Right renal cortex interstitium (tissue), 3 donors: ENCODE data around the gene YY1AP1. TPM values are rescaled to one million over a fixed set of nuclear protein-coding genes. Genes with fewer than 3 reads are reported as not detected.
"Not testable (repeated sequence)": the region's sequence is repeated elsewhere in the genome, so short reads cannot be mapped to it uniquely, and the experiment has no call there.

Experiments
- DNase-seq, 3 donors: peaks; one replicate each; pipeline ENCODE4 v3.0.0-alpha.2; 2013; ENCODE audit warnings: low read depth in 3 of 3, low spot score in 2 of 3
- polyA plus RNA-seq, 3 donors: library from polyadenylated mRNA; unstranded; fragments of 120-200 nt; gene quantifications; one replicate each; pipeline ENCODE4 v1.2.1, GENCODE V29; 2013; ENCODE audit not compliant: insufficient read length in 3 of 3

YY1AP1 gene, protein sequence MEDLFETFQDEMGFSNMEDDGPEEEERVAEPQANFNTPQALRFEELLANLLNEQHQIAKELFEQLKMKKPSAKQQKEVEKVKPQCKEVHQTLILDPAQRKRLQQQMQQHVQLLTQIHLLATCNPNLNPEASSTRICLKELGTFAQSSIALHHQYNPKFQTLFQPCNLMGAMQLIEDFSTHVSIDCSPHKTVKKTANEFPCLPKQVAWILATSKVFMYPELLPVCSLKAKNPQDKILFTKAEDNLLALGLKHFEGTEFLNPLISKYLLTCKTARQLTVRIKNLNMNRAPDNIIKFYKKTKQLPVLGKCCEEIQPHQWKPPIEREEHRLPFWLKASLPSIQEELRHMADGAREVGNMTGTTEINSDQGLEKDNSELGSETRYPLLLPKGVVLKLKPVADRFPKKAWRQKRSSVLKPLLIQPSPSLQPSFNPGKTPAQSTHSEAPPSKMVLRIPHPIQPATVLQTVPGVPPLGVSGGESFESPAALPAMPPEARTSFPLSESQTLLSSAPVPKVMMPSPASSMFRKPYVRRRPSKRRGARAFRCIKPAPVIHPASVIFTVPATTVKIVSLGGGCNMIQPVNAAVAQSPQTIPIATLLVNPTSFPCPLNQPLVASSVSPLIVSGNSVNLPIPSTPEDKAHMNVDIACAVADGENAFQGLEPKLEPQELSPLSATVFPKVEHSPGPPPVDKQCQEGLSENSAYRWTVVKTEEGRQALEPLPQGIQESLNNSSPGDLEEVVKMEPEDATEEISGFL
- polyA plus RNA-seq = 10 to 100 TPM; 68.9 to 81.2 (median 69.1) TPM

DNA sequence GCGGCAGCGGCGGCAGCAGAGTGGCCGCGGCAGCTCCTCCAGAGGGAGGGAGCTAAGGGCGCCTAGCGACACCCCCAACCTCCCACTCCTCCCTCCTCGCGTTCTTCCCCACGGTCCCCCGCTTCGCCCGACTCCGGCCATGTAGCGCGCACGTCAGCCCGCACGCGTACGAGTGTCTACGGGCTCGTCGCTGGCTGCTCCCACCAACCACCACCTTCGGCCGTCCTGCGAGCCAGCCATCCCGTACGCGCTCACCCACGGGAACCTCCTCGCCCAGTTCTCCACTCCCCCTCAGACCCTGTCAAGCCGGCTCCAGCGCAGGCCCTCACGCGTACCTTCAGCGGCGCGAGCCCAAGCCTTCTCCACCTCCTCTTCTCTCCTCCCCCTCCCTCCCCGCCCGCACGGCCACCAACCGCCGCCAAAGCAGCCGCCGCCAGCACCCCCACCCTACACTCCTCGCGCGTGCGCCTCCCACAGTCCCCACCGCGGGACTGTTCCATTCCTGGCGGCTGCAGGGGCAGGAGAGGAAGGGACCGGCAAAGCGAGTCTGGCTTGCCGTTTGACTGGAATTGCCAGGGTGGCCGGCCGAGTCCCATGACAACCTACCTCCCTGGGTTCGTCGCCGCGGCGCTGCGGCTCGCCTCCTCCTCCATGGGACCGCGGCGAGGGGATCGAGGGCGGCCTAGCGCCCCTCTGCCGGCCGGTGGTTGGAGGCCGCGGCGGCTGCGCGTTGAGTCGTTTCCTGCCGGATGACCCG is at the start of gene YY1AP1:
YY1AP1 (minus strand) TSS at position 451 of the 757 bp plus-strand sequence. CDS start 8,338 bp downstream, outside the sequence.
- DNase-seq = peak; percentile 80 to 87 (median 82)

DNA sequence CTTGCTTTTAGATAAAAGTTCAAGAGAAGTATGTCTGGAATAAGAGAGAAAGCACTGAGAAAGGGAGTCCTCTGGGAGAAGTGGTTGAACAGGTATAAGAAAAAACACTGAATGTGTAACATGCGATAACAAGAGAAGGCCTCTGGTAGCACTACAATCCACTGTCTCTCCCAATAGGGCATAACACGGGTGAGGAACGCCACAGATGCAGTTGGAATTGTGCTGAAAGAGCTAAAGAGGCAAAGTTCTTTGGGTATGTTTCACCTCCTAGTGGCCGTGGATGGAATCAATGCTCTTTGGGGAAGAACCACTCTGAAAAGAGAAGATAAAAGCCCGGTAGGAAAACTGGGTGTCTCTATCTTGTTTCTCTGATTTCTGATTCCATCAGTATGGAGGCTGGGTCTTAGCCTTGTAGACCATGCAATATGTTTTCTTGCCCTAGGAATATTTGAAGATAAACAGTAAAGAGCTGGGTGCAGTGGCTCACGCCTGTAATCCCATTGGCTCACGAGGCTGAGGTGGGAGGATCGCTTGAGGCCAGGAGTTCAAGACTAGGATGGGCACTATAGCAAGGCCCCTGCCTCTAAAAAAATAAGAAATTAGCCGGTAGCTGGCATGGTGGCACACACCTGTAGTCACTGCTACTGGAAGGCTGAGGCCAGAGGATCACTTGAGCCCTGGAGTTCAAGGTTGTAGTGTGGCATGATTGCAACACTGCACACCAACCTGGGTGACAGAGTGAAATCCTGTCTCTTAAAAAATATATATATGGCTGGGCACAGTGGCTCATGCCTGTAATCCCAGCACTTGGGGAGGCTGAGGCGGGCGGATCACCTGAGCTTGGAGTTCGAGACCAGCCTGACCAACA is 40.7 kb upstream of the YY1AP1 start:
- peak in 1 of 3 donors; percentile 41 for DNase-seq

DNA sequence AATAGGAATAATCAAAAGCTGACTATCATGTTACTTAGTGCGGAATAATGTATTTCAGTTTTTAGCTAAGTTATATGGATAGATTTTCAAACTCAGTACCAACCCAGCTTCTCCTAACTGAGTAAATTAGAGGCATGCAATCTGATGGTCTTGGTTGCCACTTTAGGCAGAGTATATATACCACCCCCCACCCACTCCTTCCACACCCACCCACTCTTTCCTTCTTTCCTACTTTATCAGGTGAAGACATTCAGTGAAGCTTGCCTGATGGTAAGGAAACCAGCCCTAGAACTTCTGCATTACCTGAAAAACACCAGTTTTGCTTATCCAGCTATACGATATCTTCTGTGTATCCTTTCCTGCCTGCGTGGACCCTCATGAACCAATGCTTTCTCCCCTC is 36.6 kb upstream of the YY1AP1 start:
- no peak for DNase-seq

DNA sequence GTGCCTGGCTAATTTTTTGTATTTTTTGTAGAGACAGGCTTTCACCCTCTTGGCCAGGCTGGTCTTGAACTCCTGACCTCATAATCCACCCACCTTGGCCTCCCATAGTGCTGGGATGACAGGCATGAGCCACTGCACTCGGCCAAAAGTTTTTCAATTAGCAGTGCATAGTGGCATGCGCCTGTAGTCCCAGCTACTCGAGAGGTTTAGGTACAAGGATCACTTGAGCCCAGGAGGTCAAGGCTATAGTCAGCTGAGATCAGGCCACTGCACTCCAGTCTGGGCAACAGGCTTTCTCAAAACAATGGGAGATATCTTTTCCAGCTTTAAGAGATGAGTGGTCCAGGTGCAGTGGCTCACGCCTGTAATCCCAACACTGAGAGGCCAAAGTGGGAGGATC is 31.1 kb upstream of the YY1AP1 start:
- DNase-seq = no peak

DNA sequence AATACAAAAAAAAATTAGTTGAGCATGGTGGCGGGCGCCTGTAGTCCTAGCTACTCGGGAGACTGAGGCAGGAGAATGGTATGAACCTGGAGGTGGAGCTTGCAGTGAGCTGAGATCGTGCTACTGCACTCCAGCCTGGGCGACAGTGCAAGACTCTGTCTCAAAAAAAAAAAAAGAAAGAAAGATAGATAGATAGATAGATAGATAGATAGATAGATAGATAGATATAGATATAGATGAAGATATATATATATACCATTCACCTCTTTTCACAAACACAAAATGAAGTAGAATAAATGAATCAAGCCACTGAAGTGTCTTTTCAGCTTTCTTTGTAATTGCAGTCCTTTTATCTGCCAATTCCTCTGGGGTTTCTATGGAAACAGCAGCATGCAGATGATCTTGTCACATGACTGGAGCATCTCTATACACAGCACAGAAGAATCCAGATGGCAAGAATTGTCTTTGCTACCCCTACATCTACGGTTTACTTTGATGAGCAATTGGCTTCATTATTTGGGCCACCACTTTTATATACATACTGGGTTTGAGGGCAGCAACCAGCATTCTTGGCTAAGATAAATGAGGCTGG is 30.0 kb upstream of the YY1AP1 start:
- DNase-seq = not testable (repeated sequence)

DNA sequence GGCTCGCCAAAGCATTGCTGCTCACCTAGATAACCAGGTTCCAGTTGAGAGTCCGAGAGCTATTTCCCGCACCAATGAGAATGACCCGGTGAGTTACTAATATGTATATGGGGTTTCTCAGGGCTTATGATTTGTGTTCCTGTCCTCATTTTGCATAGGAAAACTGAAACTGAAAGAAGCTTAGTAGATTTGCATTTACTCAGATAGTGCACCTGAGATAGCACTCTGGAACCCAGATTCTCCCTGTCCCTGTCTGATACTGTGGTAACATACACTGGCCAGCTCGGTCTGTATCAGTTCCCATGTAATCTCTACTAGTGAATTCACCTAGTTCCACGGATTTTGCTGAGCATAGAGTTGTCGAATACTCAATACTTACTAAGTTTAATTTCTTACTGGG is 28.5 kb upstream of the YY1AP1 start:
- DNase-seq = no peak

DNA sequence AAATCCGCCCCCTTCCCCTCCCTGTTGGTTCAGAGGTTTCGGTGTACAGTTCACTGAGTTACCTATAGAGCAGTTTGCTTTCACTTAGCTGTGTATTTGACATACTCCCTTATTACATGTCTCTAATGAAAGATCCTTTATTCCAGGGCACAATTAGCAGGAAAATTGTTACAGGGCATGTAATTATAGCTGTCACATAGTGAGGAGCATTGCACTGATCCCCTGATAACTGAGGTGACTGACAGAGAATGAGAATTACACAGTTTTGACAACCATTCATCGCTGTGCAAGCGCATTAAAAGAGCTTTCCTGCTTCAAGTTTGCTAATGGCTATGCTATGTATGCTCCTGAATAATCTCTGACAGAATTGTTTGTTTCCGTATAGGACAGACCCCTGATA is 27.2 kb upstream of the YY1AP1 start:
- DNase-seq = no peak

DNA sequence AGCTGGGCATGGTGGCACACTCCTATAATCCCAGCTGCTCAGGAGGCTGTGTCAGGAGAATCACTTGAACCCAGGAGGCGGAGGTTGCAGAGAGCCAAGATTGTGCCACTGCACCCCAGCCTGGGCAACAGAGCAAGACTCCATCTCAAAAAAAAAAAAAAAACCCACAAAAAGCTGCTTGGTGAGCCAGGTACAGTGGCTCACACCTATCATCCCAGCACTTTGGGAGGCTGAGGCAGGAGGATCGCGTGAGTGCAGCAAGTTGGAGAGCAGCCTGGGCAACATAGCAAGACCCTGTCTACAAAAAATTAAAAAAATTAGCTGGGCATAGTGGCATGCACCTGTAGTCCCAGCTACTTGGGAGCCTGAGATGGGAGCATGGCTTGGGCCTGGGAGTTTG is 26.5 kb upstream of the YY1AP1 start:
- not testable (repeated sequence) for DNase-seq

DNA sequence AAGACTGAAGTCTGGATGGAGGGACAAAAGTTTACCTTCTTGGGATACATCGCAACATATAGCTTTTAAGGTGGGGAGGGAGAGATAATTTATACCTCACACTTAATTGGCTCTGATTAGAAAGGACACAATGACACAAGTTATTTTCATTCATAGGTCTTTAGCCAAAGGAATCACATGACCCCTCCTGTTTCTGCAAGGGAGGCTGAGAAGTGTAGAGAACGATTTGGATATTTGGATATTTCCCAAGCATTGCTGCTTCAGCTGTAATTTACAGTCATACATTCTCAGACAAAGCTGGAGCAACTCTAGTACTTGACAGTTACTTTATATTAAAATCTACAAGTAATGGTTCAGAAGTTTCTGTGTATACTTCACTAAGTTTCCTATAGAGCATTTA is 24.5 kb upstream of the YY1AP1 start:
- DNase-seq = no peak

DNA sequence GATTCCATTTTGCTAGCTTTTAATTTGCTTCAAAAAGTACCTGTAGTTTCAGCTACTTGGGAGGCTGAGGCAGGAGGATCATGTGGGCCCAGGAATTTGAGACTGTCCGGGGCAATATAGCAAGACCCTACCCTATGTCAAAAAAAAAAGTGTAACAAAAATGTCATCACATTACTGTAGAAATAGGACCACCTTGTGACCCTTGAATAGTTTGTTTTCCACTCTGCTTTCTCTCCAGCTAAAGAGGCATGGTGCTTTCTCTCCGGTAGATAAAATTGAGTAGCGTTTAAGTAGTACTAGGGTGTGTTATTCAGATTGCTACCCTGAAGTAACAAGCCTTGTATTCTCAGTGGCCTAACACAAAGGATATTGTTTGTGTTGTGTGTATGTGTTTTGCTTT is 24.1 kb upstream of the YY1AP1 start:
- DNase-seq = not testable (repeated sequence)

DNA sequence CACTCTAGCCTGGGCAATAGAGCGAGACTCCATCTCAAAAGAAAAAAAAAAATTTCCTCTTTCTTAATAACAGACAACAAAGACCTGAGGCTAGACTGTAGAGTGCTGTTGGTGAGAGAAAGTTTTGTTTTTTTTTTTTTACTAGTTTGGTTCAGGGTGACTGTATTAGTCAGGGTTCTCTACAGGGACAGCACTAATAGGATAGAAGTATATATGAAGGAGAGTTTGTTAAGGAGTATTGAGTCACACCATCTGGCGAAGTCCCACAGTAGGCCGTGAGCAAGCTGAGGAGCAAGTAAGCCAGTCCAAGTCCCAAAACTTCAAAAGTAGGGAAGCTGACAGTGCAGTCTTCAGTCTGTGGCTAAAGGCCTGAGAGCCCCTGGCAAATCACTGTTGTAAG is 22.9 kb upstream of the YY1AP1 start:
- DNase-seq = not testable (repeated sequence)

DNA sequence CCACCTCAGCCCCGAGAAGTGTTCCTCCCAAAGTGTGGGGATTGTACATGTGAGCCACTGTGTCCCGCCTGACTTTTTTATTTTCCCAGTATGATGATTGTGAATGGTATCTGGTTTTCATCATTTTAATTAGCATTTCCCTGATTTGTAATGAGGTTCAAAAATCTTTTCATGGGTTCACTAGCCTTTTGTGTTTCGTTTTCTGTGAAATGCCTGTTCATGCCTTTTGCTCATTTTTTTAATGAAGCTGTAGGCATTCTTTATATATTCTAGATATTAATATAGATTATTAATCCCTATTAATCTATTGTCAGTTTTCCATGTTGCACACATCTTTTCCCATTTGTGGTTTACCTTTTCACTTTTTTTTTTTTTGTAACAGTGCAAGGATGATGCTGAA is 20.8 kb upstream of the YY1AP1 start:
- DNase-seq = no peak

DNA sequence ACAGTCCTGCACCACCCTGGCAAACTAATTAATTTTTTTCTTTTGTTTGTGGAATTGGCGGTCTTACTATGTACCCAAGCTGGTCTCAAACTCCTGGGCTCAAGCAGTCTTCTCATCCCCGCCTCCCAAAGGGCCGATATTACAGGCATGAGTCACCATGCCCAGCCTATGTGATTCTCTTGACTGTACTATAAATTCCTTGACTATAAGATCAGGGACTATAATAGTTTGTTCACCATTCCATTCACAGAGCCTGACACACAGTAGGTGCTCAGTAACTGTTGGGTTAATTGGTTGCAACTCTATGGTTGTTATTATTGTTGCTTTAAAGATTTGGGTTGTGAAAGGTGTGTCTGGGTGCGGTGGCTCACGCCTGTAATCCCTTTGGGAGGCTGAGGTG is 17.6 kb upstream of the YY1AP1 start:
- no peak for DNase-seq

DNA sequence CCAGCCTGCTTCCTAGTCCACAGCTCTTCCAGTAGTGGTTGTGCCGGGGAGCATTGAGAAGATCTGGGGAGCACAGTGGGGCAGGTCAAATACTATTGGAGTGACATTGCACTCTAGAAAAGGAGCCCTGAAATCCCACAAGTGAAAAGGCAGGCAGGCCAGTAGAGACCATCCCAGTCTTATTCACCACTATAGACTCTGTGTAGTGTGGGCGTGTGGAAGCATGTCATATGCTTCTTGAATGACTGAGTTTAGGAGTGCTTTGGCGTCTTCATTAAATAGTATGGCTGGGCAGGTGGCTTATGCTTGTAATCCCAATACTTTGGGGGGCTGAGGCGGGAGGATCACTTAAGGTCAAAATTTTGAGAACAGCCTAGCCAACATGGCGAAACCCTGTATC is 15.8 kb upstream of the YY1AP1 start:
- DNase-seq = not testable (repeated sequence)

DNA sequence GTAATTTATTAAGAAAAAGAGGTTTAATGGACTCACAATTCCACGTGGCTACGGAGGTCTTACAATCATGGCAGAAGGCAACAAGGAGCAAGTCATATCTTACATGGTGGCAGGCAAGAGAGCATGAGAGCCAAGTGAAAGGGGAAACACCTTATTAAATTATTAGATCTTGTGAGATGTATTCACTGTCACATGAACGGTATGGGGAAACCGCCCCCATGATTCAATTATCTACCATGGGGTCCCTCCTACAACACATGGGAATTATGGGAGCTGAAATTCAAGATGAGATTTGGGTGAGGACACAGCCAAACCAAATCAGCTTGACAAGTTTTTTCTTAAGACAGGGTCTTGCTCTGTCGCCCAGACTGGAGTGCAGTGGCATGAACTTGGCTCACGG is 14.6 kb upstream of the YY1AP1 start:
- DNase-seq = no peak

DNA sequence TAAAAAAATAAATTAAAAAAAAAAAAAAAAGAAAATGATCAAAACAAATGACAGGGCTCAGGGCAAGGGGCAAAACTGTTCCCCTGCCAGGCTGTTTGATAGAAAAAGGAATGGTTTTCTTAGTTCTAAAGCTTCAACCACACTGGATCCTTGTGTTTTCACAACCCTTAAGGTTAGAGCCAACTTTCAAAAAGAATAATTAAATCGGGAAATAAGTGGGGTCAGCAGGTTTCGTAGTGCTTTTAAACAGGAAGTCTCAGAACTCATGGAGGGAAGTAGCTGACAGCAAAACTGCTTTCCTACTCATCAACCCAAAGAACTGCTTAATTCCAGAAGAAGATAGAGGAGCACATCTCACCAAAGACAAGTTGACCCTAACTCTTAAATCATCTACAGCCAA is 13.1 kb upstream of the YY1AP1 start:
- not testable (repeated sequence) for DNase-seq

DNA sequence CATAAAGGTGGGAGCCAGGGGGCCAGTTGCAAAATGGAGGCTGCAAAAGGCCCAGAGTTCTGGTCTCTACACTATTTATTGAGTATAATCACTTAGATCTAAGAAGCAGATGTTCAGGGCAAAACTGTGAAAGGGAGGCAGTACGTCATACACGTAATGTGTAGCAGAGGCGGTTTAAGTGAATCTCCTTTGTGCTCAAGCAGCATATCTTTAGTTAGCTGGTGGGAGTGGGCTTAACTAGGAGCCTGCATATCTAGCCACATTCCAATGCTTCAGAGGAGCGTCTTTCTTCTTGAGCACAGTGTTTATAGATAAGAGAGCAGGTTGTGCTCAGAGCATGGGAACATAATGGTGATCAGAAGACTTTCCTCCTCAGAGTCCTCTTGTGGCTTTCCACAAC is 10.5 kb upstream of the YY1AP1 start:
- not testable (repeated sequence) for DNase-seq

DNA sequence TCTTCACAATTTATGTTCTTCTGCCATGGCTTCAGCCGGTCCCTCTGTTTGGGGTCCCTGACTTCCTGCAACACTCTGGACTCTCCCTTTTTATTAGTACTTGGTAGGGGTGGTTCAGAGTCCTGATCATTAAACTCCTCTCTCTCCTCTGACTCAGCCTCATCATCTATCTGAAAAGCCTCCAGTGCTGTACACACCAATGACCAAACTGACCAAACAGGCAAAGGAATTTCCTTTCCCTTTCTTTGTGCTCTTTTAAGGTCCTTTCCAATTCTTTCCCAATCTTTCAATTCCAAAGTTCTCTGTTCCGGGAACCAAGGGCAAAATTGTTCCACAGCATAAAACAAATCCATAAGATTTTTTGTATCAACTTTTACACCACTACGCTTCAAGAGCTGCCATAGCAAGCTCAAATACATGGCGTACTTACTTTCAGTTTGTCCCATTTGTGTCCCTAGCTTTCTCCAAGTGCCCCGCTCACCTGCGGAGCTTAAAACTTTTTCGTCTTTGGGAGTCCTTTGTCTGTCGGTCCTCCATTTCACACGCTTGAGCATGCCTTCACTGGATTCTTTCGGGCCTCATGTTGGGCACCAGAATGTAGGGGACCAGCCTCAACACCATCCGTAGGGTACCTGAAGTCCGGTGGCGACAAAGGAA is 9.9 kb upstream of the YY1AP1 start:
- DNase-seq = no peak

DNA sequence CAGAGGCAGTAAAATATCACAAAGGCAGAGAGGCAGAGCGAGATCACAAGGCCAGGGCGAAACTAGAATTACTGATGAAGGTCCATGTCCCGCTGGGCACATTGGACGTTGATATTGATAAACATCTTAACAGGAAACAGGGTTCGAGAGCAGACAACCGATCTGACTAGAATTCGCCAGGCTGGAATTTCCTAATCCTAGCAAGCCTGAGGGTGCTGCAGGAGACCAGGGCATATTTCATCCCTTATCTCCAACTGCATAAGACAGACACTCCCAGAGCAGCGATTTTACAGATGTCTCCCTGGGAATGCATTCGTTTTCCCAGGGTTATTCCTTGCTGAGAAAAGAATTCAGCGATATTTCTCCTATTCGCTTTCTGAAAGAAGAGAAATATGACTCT is 9.0 kb upstream of the YY1AP1 start:
- not testable (repeated sequence) for DNase-seq
